Measurements from ENCODE around the gene CYP2A6.

The CYP2A6 gene

DNA sequence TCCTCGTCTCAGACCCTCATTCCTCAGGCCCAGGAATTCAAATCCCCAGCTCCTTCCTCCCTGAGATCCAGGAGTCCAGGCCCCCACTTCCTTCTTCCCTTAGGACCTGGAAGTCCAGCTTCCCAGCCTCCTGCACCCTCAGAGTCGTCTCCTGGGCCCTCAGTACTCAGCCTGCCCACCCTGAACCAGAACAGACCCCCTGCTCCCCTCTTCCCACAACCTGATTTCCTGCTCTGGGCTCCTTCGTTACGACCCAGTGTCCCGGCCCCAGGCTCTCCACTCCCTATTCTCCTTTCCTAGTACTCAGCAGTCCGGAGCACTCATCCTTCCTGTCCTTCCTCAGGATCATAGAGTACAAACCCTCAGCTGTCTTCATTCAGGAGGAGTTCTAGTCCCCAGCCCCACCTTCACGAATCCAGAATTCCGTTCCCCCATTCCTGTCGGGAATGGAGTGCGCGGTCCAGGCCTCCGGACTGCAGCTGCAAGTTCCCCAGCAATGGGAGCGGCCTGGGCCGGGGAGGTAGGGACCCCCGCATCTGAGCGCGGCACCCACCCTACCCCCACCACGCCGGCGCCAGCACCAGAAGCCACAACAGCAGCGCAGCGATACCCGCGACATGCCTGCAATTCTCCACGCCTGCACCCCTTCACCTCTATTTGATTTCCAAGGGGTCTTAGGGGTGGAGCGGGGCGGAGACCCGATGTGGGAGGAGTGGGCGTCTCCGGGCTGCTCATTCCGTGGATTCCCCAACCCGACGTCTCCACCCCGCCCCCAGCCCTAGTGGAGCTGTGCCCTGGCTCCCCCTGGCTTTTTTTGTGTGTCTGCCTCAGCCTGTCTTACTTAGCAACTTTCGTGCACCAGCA lies 38.5 kb downstream of the CYP2A6 start:
- H3K4me3 ChIP-seq (replicated peaks in 1 of 2; ENCODE audit: low read depth in 2 of 2, low read length in 2 of 2) = no peak overlapping the region
- TF ChIP-seq, protein P1, sequence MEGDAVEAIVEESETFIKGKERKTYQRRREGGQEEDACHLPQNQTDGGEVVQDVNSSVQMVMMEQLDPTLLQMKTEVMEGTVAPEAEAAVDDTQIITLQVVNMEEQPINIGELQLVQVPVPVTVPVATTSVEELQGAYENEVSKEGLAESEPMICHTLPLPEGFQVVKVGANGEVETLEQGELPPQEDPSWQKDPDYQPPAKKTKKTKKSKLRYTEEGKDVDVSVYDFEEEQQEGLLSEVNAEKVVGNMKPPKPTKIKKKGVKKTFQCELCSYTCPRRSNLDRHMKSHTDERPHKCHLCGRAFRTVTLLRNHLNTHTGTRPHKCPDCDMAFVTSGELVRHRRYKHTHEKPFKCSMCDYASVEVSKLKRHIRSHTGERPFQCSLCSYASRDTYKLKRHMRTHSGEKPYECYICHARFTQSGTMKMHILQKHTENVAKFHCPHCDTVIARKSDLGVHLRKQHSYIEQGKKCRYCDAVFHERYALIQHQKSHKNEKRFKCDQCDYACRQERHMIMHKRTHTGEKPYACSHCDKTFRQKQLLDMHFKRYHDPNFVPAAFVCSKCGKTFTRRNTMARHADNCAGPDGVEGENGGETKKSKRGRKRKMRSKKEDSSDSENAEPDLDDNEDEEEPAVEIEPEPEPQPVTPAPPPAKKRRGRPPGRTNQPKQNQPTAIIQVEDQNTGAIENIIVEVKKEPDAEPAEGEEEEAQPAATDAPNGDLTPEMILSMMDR (IDR thresholded peaks at IDR 0.05; ENCODE audit: low read depth, low read length) = no peak
- no peak for DNase-seq (ENCODE audit: low read depth in 2 of 2)

DNA sequence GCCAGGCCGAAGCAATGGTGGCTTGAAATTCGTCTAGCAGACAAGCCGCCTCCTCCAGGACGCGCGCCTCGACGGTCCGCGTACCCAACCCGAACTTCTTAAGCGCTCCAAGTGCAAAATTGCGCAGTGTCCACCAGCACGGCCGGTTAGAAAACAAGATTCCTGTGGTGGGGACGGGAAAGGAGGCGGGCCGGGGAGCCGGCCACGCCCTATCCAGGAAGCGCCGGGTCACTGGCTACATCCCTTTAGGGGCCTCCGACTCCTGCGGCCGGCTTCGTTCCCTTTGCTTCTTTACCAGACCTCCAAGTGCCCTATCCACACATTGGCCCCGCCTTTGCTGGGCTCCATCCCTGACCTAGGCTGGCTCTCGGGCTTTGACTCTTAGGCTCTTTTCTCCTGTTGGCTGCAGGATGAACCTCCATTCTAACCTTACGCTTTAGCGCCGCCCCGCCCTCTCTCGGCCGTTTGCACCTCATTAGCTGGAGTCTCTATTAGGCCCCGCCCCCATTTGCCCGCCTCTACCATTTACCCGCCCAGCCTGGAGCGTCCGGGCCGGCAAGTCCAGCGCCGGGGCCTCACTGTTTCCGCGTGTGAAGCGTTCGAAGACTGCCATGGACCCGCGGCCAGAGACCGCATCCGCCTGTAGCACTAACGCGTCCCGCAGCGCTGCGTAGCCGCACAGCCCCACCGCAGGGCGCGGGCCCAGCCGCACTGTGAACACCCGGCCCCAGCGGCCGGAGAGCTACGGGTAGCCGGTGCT lies 39.4 kb downstream of the CYP2A6 start:
- H3K4me3 ChIP-seq (replicated peaks in 1 of 2; ENCODE audit: low read depth in 2 of 2, low read length in 2 of 2) = peak overlapping the region; percentile 23 to 46
- DNase-seq (ENCODE audit: low read depth in 2 of 2) = peak; percentile 87 to 92

DNA sequence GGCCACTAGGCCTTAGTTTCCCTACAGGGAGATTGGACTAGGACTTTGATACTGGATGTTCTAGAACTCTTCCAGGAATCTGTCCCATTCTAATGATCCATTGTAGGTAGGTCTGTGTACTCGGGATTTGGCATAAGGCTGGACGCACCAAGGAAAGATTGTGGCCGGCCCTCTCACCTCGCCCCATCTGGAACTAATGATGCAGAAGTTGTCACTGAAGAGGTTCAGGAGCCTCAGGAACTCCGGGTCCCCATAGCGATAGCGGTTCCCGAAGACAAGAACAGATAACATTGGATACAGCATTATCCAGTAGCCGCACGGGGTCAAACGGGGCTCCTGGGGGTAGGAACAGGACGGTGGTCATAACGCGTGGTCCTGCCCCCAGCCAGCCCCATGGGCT lies 40.1 kb downstream of the CYP2A6 start:
- H3K4me3 ChIP-seq (replicated peaks in 1 of 2; ENCODE audit: low read depth in 2 of 2, low read length in 2 of 2) = peak overlapping the region in 1 of 2 donors; percentile 3
- no peak for DNase-seq (ENCODE audit: low read depth in 2 of 2)
- TF ChIP-seq, protein P1 (IDR thresholded peaks at IDR 0.05; ENCODE audit: low read depth, low read length) = no peak

DNA sequence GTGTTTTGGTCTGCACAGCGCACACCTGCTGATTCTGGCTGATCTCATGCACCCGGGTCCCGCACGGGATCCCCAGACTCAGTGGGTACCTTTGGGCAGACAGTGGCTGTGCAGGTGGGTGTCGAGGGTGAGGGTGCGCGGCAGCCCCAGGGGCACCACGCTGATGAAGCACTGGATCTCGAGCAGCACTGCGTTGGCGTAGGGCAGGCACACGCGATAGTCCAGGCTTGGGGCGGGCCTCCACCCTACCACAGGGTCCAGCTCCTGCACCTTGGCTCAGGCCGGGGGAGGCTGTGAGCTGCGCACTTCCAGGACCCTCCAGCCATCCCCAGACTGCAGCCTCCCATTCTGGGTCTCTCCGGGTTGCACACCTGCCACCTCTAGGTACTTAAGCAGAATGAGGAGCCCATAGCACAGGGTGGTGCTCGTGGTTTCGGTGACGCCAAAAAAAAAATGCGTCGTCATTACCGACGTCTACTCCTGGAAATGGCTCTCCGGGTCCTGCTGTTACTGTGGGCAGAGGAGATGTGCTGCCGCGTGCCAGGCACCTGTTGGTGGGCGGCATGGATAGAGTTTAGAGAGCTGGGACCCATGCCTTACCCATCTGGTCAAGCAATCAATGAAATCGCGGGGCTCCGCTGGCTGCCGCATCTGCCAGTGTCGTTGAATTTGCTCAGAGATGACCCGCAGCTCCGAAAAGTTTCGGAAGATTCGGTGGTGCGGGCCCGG lies 40.7 kb downstream of the CYP2A6 start:
- no peak overlapping the region for H3K4me3 ChIP-seq (replicated peaks in 1 of 2; ENCODE audit: low read depth in 2 of 2, low read length in 2 of 2)
- TF ChIP-seq, protein P1 (IDR thresholded peaks at IDR 0.05; ENCODE audit: low read depth, low read length) = no peak
- no peak for DNase-seq (ENCODE audit: low read depth in 2 of 2)

DNA sequence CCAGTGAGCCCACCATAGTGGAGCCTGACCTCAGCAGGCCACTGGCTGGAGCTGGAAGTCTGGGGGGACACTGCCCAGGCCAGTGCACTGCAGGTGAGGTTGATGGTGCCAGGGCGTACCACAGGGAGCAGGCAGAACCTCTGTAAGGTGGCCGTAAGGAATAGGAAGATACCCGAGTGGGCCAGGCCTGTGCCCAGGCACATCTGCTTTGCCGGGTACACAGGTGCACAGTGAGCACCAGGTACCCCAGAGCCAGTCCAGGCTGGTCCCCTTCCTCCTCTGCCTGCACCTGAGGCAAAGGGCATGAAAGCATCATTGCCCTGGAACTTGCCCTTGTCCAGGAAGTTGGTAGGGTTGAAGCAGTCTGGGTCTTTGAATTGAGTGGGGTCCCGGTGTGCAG lies 41.8 kb downstream of the CYP2A6 start:
- DNase-seq (ENCODE audit: low read depth in 2 of 2) = no peak
- H3K4me3 ChIP-seq (replicated peaks in 1 of 2; ENCODE audit: low read depth in 2 of 2, low read length in 2 of 2) = no peak overlapping the region
- TF ChIP-seq, protein P1 (IDR thresholded peaks at IDR 0.05; ENCODE audit: low read depth, low read length) = no peak

DNA sequence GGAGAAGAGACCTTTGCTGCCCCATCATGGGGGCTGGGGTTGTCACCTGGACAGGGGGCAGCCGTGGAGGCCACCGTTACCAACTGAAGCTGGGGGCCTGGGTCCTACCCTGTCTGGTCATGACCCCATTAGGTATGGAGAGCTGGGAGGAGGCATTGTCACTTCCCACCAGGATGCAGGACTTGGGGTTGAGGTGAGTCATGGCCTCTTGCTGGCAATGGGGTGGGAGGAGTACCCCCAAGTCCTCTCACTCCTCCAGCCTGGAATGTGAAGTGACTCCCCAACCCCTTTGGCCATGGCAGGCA lies 42.3 kb downstream of the CYP2A6 start:
- TF ChIP-seq, protein P1 (IDR thresholded peaks at IDR 0.05; ENCODE audit: low read depth, low read length) = no peak
- DNase-seq (ENCODE audit: low read depth in 2 of 2) = no peak

More for the DNA sequence above, 42.3 kb downstream of the CYP2A6 start:
- no peak overlapping the region for H3K4me3 ChIP-seq (replicated peaks in 1 of 2; ENCODE audit: low read depth in 2 of 2, low read length in 2 of 2)

All from cardiac fibroblast (primary cell).